Hematopoietic multipotent progenitor cell treated with erythropoietin and hydrocortisone succinate and interleukin-3 and kit ligand, for 17 days (in vitro differentiated cells): Measurements from ENCODE around the gene SUMF1.

ENCODE experiments used
- DNase-seq: peaks from one replicate; pipeline ENCODE4 v3.0.0-alpha.2; 2015; ENCODE audit warnings: low spot score

The SUMF1 gene

DNA sequence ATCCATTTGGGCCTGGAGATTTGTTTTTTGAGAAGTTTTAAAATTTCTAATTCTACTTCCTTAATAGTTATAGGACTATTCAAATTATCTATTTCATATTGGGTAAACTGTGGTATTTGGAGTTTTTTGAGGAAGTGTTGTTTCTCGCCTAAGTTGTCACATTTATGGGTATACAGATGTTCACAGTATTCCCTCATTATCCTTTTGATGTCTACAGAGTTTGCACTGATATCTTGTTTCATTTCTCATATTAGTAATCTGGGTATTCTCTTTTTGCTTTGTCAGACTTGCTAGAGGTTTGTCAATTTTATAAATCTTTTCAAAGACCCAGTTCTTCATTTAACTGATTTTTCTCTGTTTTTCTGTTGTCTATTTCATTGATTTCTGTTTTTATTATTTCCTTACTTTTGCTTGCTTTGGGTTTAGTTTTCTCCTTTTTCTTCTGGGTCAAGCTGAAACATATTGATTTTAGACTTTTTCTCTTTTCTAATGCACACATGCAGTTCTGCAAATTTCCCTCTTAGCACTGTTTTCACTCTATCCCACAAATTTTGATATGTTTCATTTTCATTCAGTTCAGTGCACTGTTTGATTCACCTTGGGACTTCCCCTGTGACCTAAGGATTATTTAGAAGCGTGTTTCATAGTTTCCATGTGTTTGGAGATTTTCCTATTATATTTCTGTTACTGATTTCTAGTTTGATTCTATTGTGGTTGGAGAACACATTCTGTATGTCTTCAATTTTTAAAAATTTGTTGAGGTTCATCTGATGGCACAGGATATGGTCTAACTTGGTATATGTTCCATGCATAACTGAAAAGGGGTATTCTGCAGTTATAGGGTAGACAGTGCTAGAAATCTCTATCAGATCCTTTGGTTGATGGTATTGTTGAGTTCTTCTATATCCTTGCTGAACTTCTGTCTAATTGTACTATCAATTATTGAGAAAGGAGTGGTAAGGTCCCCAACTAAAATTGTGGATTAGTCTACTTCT, 79.6 kb downstream of the SUMF1 start:
- no peak for DNase-seq

DNA sequence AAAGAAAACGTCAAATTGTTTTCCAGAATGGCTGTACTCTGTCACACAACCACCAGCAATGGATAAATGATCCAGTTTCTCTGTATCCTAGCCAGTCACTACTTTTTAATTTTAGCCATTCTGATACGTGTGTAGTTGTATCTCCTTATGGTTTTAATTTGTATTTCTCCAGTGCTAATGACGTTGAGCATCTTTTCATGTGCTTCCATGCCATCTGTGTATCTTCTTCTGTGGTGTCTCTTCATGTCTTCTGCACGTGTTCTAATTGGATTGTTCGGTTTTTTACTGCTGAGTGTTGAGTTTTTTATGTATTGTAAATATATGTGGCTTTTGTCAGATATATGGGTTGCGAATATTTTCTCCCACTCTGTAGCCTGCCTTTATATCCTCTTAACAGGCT, 81.9 kb downstream of the SUMF1 start:
- no peak for DNase-seq

DNA sequence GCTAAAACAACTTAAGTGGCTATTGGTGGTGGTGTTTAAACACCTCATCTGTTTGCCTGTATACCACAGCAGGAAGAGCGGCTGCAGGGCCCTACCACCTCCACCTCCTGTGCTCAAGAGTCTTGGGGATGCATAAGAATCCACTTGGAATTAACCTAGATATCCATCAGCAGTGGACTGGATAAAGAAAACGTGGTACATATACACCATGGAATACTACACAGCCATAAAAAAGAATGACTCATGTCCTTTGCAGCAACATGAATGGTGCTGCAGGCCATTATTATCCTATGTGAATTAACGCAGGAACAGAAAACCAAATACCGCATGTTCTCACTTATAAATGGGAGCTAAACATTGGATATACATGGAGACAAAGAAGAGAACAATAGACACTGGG, 87.1 kb downstream of the SUMF1 start:
- no peak for DNase-seq

DNA sequence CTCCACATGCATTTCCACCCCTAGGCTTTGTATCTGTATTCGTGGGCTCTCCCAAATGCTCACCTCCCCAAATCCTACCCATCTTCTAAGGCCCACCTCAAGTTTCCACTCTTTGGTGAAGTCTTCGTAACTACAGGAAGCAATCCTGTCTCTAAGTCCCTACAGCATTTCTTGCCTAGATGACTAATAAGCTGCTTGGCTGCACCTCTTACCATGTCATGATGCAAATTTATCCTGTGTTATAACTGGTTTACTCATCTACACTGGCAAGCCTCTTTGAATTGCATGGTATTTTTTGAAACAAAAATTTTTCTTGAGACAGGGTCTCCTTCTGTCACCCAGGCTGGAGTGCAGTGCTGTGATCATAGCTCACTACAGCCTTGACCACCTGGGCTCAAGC, 90.6 kb downstream of the SUMF1 start:
- no peak for DNase-seq

DNA sequence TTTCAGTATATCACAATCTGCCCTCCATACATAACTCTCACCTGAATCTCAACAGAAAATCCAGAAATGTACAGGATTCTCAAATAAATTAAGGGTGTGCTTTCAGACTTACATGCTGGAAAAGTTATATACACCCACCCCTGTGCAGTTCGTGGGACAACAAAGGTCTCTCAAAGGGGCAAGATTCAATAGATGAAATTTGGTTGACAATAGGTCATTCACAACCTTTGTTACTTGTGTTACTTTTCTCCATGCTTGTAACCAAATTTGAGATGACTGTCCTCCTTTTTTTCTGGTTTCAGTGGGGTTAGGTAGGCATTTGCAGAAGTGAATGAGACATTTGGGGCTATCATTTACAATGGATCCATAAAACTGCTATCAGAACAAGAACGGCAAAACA, 91.2 kb downstream of the SUMF1 start:
- no peak for DNase-seq

DNA sequence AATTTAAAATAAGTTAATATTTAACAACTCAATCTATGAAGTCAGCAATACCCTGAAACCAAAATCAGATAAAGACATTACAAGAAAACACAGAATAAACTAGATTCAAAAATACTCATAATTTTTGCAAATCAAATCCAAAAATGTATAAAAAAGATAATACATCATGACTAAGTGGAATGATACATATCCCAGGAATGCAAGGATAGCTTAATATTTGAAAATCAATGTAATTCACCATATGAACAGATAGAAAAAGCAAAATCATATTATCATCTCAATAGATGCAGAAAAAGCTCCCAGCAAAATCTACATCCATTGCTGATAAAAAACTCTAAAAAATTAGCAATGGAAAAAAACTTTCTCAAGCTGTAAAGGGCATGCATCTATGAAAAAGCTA, 93.4 kb downstream of the SUMF1 start:
- DNase-seq = no peak

DNA sequence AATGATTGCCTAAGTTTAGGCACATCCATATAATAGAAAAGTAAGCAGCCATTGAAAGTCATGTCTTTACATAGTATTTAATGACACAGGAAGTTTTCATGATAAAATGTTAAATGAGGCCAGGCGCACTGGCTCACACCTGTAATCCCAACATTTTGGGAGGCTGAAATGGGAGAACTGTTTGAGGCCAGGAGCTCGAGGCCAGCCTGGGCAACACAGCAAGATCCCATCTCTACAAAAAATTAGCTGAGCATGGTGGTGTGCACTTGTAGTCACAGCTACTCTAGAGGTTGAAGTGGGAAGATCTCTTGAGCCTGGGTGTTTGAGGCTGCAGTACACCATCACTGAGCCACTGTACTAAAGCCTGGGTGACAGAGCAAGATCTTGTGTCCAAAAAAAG, 104.5 kb downstream of the SUMF1 start:
- DNase-seq = no peak

DNA sequence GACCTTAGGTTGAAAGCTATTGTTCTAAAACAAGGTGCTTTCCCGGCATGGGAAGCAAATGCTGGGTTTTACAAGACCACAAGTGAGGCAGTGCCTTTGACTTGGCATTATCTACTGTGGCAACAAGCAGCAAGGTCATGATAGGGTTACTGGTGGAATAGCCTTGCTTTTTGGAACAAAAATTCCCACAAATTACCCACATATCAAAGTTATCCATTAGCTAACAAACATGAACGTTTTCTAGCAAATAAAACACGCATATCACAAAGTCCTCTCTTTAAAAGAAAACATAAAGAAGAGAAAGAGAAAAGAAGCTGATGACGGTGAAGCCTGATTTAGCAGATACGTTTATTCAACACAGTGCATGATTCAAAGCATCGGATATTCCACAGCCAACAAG, 106.3 kb downstream of the SUMF1 start:
- no peak for DNase-seq

DNA sequence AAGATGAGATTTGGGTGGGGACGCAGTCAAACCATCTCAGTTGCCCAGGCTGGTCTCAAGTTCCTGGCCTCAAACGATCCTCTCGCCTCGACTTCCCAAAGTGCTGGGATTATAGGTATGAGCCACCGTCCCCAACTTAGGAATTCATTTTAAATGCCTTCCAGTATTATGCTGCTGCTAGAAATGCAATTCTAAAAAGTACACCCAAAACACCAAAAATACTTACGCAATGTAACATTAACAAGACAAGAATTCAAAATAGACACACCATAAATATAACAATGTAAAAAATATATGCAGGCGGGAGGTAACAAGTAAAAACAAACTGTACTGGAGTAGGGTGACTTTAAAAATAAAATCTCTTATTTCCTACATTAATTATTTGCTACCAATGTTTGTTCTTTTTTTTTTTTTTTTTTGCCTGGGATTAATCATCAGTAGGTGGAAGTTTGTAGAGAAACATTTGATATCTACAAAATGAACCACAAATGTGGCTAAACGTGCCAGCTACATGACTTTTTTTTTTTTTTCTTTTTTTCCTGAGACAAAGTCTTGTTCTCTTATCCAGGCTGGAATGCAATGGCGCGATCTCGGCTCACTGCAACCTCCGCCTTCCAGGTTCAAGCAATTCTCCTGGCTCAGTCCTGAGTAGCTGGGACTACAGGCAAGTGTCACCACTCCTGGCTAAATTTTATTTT, 107.1 kb downstream of the SUMF1 start:
- DNase-seq = no peak

DNA sequence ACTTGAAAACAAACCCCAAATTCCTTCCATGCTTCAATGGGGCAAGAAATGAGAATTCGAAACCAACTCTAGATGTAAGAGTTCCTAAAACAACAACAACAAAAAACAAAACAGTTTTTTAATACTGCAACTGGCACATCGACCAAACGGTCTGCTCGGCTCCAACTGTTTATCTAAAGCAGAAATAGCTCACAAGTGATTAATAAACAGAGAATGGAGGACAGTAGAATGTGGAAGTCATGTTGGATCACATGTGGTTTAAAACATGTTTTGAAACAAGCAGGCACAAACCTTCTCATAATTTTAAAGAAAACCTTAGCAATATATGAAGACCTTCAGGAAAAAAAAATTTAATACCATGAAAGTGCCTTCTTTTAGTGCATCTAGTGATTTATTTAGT, 108.8 kb downstream of the SUMF1 start:
- no peak for DNase-seq

DNA sequence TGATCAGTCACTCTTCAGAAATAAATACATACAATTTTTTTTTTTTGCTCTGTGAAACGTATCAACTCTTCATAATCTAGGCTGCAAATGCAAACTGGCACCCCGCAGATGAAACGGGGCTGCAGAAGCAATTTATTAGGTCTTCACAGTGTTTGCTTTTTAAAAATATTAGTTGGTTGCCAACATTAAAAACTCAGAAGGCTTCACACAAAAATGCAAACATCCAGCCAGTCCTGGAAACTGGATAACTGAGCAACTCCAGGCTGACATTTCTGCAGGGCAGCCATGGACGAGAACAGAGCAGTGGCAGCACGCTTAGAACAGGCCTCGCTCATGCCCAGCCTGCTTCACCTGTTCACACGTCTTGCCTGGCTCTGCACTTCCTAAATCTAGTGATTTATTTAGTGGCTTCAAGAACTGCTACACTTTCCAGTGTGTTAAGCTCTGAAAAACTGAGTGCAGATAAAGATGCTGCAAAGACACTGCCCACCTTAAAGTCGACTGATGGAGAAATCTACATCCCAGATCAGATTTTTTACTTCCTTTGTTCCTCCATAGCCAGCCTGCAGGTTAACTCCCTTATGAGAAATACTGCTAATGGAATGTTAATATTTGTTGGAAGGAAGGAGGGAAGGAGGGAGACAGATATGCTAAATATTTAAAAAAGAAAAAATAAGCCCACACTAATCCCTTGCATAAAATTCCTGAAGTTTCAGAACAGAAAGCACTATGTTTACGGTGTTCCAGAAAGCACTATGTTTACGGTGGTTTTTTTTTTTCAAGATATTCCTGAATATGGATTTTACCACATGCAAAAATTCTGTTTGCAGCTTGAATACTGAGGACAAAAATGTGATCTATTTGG, 110.3 kb downstream of the SUMF1 start:
- DNase-seq = no peak

DNA sequence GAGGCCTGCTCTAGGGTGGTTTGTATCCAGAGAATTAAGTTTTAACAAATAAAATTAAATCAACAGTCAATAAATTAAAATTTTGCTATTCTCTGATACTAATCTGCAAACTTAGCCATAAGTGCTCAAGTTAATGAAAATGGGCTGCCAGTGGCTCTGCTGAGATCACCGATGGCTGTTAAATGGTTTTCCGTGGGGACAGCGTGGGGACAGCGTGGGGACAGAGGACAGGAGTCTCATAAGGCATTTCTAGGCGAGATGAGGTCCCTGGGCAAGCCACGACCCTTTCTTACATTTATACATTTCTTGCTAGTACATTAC, 110.9 kb downstream of the SUMF1 start:
- no peak for DNase-seq

DNA sequence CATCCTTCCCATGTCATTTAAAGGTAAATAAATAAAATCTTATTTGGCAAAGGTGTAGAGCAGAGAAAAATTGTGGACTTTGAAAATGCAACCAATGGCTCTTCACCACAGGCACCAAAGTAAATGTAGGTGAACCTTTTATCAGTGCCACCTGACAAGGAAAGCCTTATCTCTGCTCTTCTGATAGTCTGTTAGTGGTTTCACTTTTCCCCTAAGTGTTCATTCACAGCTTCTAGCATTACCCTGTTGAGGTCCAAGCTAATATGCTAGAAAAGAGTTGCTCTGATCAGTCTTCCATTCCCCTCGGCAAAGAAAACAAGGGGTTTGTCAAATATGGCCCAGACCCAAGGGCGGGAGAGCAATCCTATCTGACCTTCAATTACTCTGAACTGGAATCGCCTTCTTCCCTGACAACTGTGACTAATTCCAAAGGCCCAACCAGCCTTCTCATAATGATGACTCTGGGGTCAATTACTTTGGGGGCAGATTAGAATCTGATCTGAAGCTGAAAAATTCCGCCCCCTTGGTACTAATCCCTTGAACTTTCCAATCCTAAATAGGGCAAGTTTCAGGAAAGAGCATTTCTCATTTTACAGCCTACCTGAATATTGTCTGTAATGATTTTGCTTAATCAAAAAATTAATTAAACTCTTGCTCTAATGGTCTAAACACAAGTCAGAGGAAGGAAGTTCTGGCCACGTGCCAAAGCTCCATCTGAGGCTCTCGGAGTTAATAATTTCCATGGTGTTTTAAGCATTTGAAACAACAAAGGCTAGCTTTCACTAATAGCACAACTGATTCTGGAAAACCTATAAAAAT, 111.5 kb downstream of the SUMF1 start:
- peak; percentile 12 for DNase-seq

DNA sequence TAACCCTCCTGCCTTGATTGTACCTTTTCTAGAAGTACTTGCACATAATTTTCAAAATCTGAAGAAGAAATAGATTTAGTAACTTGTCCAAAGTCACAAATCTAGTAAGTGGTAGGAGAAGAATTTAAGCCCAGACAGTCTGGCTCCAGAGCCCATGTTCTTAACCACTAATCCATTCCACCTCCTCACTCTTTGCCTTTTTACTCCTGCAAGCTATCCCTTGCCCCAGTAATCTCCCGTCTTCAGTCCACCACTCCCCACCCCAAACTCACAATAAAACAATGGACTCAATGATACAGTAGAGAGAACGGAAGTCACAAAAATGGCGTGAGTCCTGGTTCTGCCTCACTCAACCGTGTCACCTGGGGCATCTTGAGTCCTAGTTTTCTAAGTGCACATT, 115.2 kb downstream of the SUMF1 start:
- no peak for DNase-seq

DNA sequence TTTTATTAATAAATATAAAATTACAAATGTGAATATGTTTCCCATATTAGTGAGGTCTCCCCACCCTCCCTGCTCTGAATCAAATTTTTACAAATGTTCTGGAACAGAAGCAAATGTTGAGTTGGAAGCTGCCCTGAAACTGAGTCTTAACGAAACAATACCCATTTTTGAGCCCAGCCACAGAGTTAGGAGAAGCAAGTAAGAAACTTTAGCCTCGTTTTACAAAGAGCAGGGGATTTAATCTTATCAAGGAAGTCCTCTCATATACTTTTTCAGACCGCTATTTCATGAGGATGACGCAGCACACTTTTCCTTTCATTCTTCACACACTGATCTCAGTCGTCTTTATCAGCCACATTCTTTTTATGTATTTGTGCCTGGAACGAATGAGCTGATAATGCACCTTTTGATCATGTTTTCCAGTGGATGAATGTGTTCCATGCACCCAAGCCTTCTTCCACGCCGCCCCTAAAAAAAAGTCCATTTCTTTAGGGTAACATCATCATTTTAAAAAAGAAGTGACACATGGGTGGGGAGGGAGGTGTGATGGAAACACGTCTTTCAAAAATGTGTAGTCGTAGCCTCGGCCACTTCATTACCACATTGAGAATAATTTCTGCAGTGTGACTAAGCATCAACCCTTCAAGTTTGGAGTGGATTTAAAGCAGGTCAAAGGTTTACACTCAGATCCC, 115.8 kb downstream of the SUMF1 start:
- DNase-seq = peak; percentile 55

DNA sequence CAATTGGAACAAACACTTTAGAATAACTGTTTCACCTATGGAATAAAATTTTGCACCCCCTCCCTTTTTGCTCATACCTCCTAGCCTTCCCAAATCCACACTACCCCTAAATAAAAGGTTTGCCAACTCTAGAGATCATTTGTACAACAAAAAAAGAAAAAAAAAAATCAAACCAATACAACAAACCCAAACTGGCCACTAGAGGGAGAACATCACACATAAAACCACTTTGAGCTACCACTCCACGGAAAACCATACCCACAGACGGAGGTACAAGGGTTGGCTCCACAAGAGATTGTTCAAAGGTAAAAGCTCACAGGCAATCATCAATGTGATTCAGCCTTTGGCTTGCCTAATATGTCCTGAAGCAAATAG, 116.3 kb downstream of the SUMF1 start:
- DNase-seq = peak; percentile 82

DNA sequence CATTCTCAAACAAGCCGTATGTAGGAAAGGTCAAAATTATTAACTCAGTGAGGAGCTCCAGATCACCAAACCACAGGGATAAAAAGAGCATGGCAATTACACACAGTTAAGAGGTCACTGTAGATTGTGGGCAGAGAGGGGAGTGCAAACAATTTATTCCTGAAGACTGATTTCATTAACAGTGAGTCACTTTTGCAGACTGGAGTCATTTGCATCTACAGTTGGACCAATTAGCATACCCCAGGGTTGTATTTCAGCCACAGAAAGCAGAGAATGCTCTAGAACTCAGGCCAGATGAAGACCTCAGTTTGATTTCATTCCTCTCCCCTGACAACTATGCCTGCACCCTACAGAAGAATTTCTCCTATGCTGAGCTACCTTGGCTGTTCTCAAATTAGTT, 123.8 kb downstream of the SUMF1 start:
- no peak for DNase-seq

DNA sequence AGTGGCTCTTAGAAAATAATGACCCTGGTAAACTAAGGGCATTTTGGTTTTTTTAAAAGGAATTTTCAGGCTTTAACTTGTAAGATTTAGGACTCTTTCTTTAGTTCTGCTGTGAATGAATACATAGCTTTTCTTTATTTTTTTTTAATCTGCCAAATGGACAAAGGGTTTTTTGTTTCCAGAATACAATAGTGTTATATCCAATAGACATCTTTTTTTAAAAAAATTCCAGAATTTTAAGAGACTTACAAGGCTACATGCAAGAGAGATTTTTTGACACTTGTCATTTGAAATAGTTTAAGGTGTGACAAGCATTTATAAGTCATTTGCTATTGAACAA, 125.8 kb downstream of the SUMF1 start:
- no peak for DNase-seq

DNA sequence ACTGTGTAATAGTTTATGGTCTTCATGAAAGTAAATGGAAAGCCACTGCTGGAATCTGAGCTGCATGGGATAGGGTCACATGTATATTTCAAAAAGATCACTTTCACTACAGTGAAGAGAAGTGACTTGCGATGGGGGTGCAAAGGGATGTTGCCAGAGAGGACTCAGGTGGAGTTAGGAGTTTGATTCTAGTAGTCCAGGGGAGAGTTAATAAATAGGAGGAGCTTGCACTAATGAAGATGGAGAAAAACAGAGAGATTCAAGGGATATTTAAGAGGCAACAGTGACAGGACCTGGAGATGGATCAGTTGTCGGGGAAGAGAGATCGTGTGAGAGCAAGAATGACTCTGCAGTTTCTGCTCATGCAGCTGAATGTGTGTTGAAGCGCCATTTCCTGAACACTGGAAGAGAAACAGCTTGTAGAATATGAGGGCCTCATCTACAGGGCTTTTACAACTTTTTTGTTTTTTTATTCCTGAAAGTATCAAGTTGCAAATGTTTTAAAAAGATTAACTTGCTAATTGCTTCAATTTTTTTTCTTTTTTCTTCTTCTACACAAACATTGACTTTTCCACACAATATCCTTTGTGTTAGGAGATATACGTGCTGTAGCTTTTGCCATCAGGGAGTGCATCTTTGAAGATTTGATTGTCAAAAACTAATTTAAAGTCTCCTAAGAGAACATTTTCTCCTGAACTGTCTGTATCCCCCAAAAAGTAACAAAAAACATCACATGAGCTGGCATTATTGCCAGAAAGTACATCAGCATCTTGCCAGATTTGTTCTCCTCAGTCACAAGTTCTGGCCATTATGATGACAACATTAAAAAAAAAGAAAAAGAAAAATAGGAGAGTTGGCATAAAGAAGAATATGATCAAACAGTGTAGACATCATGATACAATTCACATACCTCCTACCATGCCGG, 126.4 kb downstream of the SUMF1 start:
- peak; percentile 19 for DNase-seq

DNA sequence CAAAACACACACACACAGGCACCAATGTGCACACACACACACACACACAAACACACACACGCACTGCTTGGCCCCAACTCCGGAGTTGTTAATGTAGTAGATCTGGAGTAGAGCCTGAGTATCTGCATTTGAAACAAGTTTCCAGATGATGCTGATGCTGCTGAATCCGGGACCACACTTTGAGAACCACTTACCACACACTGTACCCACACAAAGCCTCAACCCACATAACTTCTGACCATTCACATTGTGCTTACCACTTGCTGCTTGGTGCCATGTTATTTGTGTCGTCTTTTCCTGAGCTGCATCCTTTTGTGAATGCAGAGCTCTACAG, 127.0 kb downstream of the SUMF1 start:
- DNase-seq = no peak
